Natural killer cell (primary cell): ENCODE results near the gene ZBTB22. TPM values are rescaled to one million over a fixed set of nuclear protein-coding genes. Genes with fewer than 3 reads are reported as not detected.

Experiments
- ATAC-seq, 3 donors: fragments of 150-1000 bp in 2 of 3; fragments of 200-7000 bp in 1 of 3; cut with Tn5 transposase; 1 replicate in 1 of 3; 2 replicates in 2 of 3; pipeline ENCODE4 v1.10.0; 2021; ENCODE audit warnings: mild to moderate bottlenecking in 2 of 3, moderate library complexity in 2 of 3
- DNase-seq, 2 donors: peaks; one replicate each; pipeline versions ENCODE4 v3.0.0 to v3.0.0-alpha.2; 2013 to 2021; ENCODE audit warnings: mixed read lengths in 1 of 2
- H3K27ac ChIP-seq: one replicate; pipeline ENCODE4 v1.5.1; 2013; ENCODE audit warnings: mild to moderate bottlenecking, low read length
- H3K27me3 ChIP-seq: one replicate; pipeline ENCODE4 v1.6.1; 2013; ENCODE audit warnings: low read length; ENCODE audit not compliant: control insufficient read depth, insufficient read depth
- H3K36me3 ChIP-seq: one replicate; pipeline ENCODE4 v1.6.1; 2013; ENCODE audit warnings: low read length; ENCODE audit not compliant: control insufficient read depth, insufficient read depth
- H3K4me1 ChIP-seq: one replicate; pipeline ENCODE4 v1.6.1; 2013; ENCODE audit warnings: low read length; ENCODE audit not compliant: control insufficient read depth, insufficient read depth
- H3K4me3 ChIP-seq: one replicate; pipeline ENCODE4 v1.5.1; 2013; ENCODE audit warnings: low read length
- H3K9me3 ChIP-seq: one replicate; pipeline ENCODE4 v1.6.1; 2013; ENCODE audit warnings: low read length; ENCODE audit not compliant: control insufficient read depth, insufficient read depth
- H3K27ac Mint-ChIP-seq, 2 donors: one replicate each; pipeline ENCODE4 v1.8.0; 2022; ENCODE audit warnings: mild to moderate bottlenecking in 2 of 2, mixed read lengths in 2 of 2, moderate library complexity in 1 of 2
- H3K27me3 Mint-ChIP-seq, 2 donors: one replicate each; pipeline ENCODE4 v1.8.0; 2022; ENCODE audit warnings: low read depth in 2 of 2, mixed read lengths in 2 of 2
- H3K36me3 Mint-ChIP-seq: one replicate; pipeline ENCODE4 v1.8.0; 2022; ENCODE audit warnings: mixed read lengths
- H3K4me1 Mint-ChIP-seq, 2 donors: one replicate each; pipeline ENCODE4 v1.8.0; 2022; ENCODE audit warnings: mixed read lengths in 2 of 2
- H3K4me3 Mint-ChIP-seq: one replicate; pipeline ENCODE4 v1.8.0; 2022; ENCODE audit warnings: mild to moderate bottlenecking, moderate library complexity, mixed read lengths
- H3K9me3 Mint-ChIP-seq, 2 donors: one replicate each; pipeline ENCODE4 v1.8.0; 2022; ENCODE audit warnings: mixed read lengths in 2 of 2
- CTCF ChIP-seq: fragments of 200-600 bp; IDR thresholded peaks from one replicate; pipeline ENCODE4 v1.8.0; 2022; ENCODE audit warnings: antibody characterized with exemption
- WGBS: methylation state at CpG from one replicate; pipeline ENCODE4 v1.1.7; 2013; ENCODE audit warnings: missing lambda C conversion rate; ENCODE audit not compliant: insufficient coverage; 5-methylcytosine and 5-hydroxymethylcytosine counted together
- intact Hi-C: fragments of 100-400 bp; cut with micrococcal nuclease; formaldehyde crosslinking; loops from one replicate; pipeline ENCODE4 v1.14.2; 2022
- total RNA-seq, 4 donors: library from RNA; stranded (reverse); fragments of 120-200 nt in 1 of 4; gene quantifications; one replicate each; pipeline versions ENCODE4 v1.2.3 to v1.2.4, GENCODE V29; 2013 to 2022

Gene ZBTB22
- total RNA-seq, 3 donors from 2014 or later (not counting 1 experiment from before 2014, with no cell fraction given) = 20.4 to 34.0 (median 25.9) TPM

GRCh38 chr6:33299237-33299944 is 18.2 kb downstream of the ZBTB22 start:
- Histone ChIP-seq H3K36me3 (peaks cover 43% of the 10 kb centered on the region), H3K4me1 (peaks cover 34% of the 10 kb centered on the region), H3K27ac (peak overlapping the region; percentile 88), H3K9me3 (no peaks in the 10 kb centered on the region), H3K27me3 (no peaks in the 10 kb centered on the region), H3K4me3 (peak overlapping the region; percentile 81)
- DNase-seq (peak; percentile 91 to 97), ATAC-seq (peak; percentile 74 to 88 (median 79))
- Mint-ChIP-seq H3K4me1 (peaks cover 36 to 63% of the 10 kb centered on the region in 2 donors), H3K9me3 (no peaks in the 10 kb centered on the region), H3K27me3 (no peaks in the 10 kb centered on the region), H3K27ac (peak overlapping the region; percentile 99), H3K4me3 (peak overlapping the region; percentile 99), H3K36me3 (no peaks in the 10 kb centered on the region)
- intact Hi-C loops = loop anchor here (1.0 to 2.0 kb wide), 4 partner anchors 10 to 99 kb away; partner anchors contain the start of genes B3GALT4, PFDN6, RXRB and SLC39A7
- peak; percentile 64 for TF ChIP-seq CTCF
- WGBS = under 1% methylated on average over 54 of the region's 54 CpGs

GRCh38 chr6:33298773-33299236 is 18.7 kb downstream of the ZBTB22 start, which contains the start of gene RGL2:
TSS of gene RGL2 (minus strand) at chr6:33298942. CDS start at chr6:33298610, 332 bp downstream.
- peak; percentile 30 to 64 (median 35) for ATAC-seq
- no peaks in the 10 kb centered on the region for H3K9me3 Mint-ChIP-seq
- peak within 1 kb of the TSS; percentile 99 for H3K4me3 Mint-ChIP-seq
- H3K4me1 Mint-ChIP-seq = peaks cover 35 to 57% of the 10 kb centered on the region in 2 donors
- TF ChIP-seq CTCF = no peak
- H3K27me3 Mint-ChIP-seq = no peaks in the 10 kb centered on the region
- peaks cover 30% of the 10 kb centered on the region for H3K4me1 ChIP-seq
- H3K36me3 ChIP-seq = peaks cover 41% of the 10 kb centered on the region
- H3K4me3 ChIP-seq = peak within 1 kb of the TSS; percentile 81
- H3K36me3 Mint-ChIP-seq = no peaks in the 10 kb centered on the region
- no peaks in the 10 kb centered on the region for H3K9me3 ChIP-seq
- intact Hi-C loops = loop anchor here (1.0 to 2.0 kb wide), 4 partner anchors 10 to 98 kb away; partner anchors contain the start of genes B3GALT4, PFDN6, RXRB and SLC39A7
- peak in 1 of 2 donors; percentile 74 for DNase-seq
- peak within 1 kb of the TSS; percentile 99 for H3K27ac Mint-ChIP-seq
- no peaks in the 10 kb centered on the region for H3K27me3 ChIP-seq
- 0% methylated on average over 34 of the region's 34 CpGs for WGBS
- H3K27ac ChIP-seq = peak within 1 kb of the TSS; percentile 88

GRCh38 chr6:33297956-33298772 is 19.4 kb downstream of the ZBTB22 start:
- Histone ChIP-seq H3K27me3 (no peaks in the 10 kb centered on the region), H3K4me1 (peaks cover 30% of the 10 kb centered on the region), H3K9me3 (no peaks in the 10 kb centered on the region), H3K36me3 (peaks cover 41% of the 10 kb centered on the region), H3K27ac (peak overlapping the region; percentile 88), H3K4me3 (peak overlapping the region; percentile 81)
- Mint-ChIP-seq H3K4me1 (peaks cover 30 to 53% of the 10 kb centered on the region in 2 donors), H3K36me3 (no peaks in the 10 kb centered on the region), H3K9me3 (no peaks in the 10 kb centered on the region), H3K27me3 (no peaks in the 10 kb centered on the region), H3K4me3 (peak overlapping the region; percentile 99), H3K27ac (peak overlapping the region; percentile 99)
- DNase-seq = peak in 1 of 2 donors; percentile 85
- under 1% methylated on average over 34 of the region's 42 CpGs for WGBS
- TF ChIP-seq CTCF = no peak
- peak in 2 of 3 donors; percentile 3 to 7 for ATAC-seq
- intact Hi-C loops = loop anchor here (2.0 kb wide), 2 partner anchors 15 to 97 kb away; partner anchors contain the start of genes RXRB and SLC39A7
